Measurements from ENCODE around the gene PRR23C.
"Not testable (repeated sequence)": the region's sequence is repeated elsewhere in the genome, so short reads cannot be mapped to it uniquely, and the experiment has no call there.

The PRR23C gene

GRCh38 chr3:139044366-139045210 lies at the start of gene PRR23C:
Gene PRR23C, minus strand, starts transcription at chr3:139044892. Its CDS starts 272 bp downstream, at chr3:139044620.
- H3K4me1 Mint-ChIP-seq = no peaks in the 10 kb centered on the region
- ATAC-seq (no peak), DNase-seq (no peak)
- no peak within 1 kb of the TSS for H3K27ac Mint-ChIP-seq
- peaks cover 8 to 12% of the 10 kb centered on the region in 2 donors for H3K9me3 Mint-ChIP-seq
- no peaks in the 10 kb centered on the region for H3K27me3 Mint-ChIP-seq
- H3K4me3 Mint-ChIP-seq = no peak within 1 kb of the TSS

GRCh38 chr3:139093840-139094239 lies 49.1 kb upstream of the PRR23C start:
- H3K27ac Mint-ChIP-seq = no peak overlapping the region
- DNase-seq = no peak
- no peaks in the 10 kb centered on the region for H3K4me1 Mint-ChIP-seq
- ATAC-seq = no peak
- H3K27me3 Mint-ChIP-seq = peaks cover 37% of the 10 kb centered on the region
- peaks cover 0 to 25% of the 10 kb centered on the region in 2 donors for H3K9me3 Mint-ChIP-seq
- H3K4me3 Mint-ChIP-seq = no peak overlapping the region

- no peaks in the 10 kb centered on the region for H3K4me1 Mint-ChIP-seq
- peaks cover 23% of the 10 kb centered on the region for H3K27me3 Mint-ChIP-seq
- H3K27ac Mint-ChIP-seq = no peak overlapping the region
- peak; percentile 35 for ATAC-seq
- no peak for DNase-seq
- H3K9me3 Mint-ChIP-seq = peaks cover 0 to 8% of the 10 kb centered on the region in 2 donors
- no peak overlapping the region for H3K4me3 Mint-ChIP-seq
Observed at GRCh38 chr3:139088462-139089324, 44.0 kb upstream of the PRR23C start.

GRCh38 chr3:139087621-139088020 lies 42.9 kb upstream of the PRR23C start:
- Mint-ChIP-seq H3K27me3 (peaks cover 20% of the 10 kb centered on the region), H3K4me1 (no peaks in the 10 kb centered on the region)
- ATAC-seq = no peak

GRCh38 chr3:139084176-139084575 lies 39.5 kb upstream of the PRR23C start:
- H3K9me3 Mint-ChIP-seq = no peaks in the 10 kb centered on the region
- ATAC-seq (no peak), DNase-seq (no peak)
- no peak overlapping the region for H3K4me3 Mint-ChIP-seq
- H3K27me3 Mint-ChIP-seq = peaks cover 12% of the 10 kb centered on the region
- H3K4me1 Mint-ChIP-seq = no peaks in the 10 kb centered on the region
- no peak overlapping the region for H3K27ac Mint-ChIP-seq

More at GRCh38 chr3:139087621-139088020, 42.9 kb upstream of the PRR23C start:
- DNase-seq = no peak
- peaks cover 0 to 5% of the 10 kb centered on the region in 2 donors for H3K9me3 Mint-ChIP-seq
- no peak overlapping the region for H3K4me3 Mint-ChIP-seq
- no peak overlapping the region for H3K27ac Mint-ChIP-seq

- no peak overlapping the region for H3K27ac Mint-ChIP-seq
- H3K4me1 Mint-ChIP-seq = no peaks in the 10 kb centered on the region
- peaks cover 17% of the 10 kb centered on the region for H3K27me3 Mint-ChIP-seq
- H3K9me3 Mint-ChIP-seq = peaks cover 32 to 33% of the 10 kb centered on the region in 2 donors
- ATAC-seq = no peak
- no peak overlapping the region for H3K4me3 Mint-ChIP-seq
- DNase-seq = no peak
Observed at GRCh38 chr3:139074565-139075115, 29.9 kb upstream of the PRR23C start.

GRCh38 chr3:139062918-139063317 lies 18.2 kb upstream of the PRR23C start:
- ATAC-seq (no peak), DNase-seq (no peak)
- Mint-ChIP-seq H3K27me3 (no peaks in the 10 kb centered on the region), H3K4me1 (no peaks in the 10 kb centered on the region), H3K4me3 (no peak overlapping the region), H3K27ac (no peak overlapping the region), H3K9me3 (no peaks in the 10 kb centered on the region)

- Mint-ChIP-seq H3K4me3 (no peak overlapping the region), H3K27ac (no peak overlapping the region), H3K4me1 (no peaks in the 10 kb centered on the region), H3K27me3 (no peaks in the 10 kb centered on the region), H3K9me3 (peaks cover 15 to 35% of the 10 kb centered on the region in 2 donors)
- DNase-seq = no peak
- no peak for ATAC-seq
Observed at GRCh38 chr3:139052802-139053600, 8.3 kb upstream of the PRR23C start.

- H3K27me3 Mint-ChIP-seq = no peaks in the 10 kb centered on the region
- peaks cover 8 to 12% of the 10 kb centered on the region in 2 donors for H3K9me3 Mint-ChIP-seq
- no peak overlapping the region for H3K27ac Mint-ChIP-seq
- H3K4me1 Mint-ChIP-seq = no peaks in the 10 kb centered on the region
- ATAC-seq = no peak
- H3K4me3 Mint-ChIP-seq = no peak overlapping the region
- no peak for DNase-seq
Observed at GRCh38 chr3:139043554-139044365, 932 bp downstream of the PRR23C start.

GRCh38 chr3:139037478-139037877 lies 7.2 kb downstream of the PRR23C start:
- H3K9me3 Mint-ChIP-seq = no peaks in the 10 kb centered on the region
- H3K4me1 Mint-ChIP-seq = no peaks in the 10 kb centered on the region
- DNase-seq (no peak), ATAC-seq (no peak)
- H3K27me3 Mint-ChIP-seq = no peaks in the 10 kb centered on the region
- no peak overlapping the region for H3K27ac Mint-ChIP-seq
- H3K4me3 Mint-ChIP-seq = no peak overlapping the region

GRCh38 chr3:139032326-139033002 lies 12.2 kb downstream of the PRR23C start:
- Mint-ChIP-seq H3K4me3 (no peak overlapping the region), H3K27me3 (no peaks in the 10 kb centered on the region), H3K27ac (no peak overlapping the region), H3K4me1 (no peaks in the 10 kb centered on the region), H3K9me3 (peaks cover 5 to 25% of the 10 kb centered on the region in 2 donors)
- DNase-seq (no peak), ATAC-seq (no peak)

GRCh38 chr3:139030576-139030975 lies 14.1 kb downstream of the PRR23C start:
- H3K27me3 Mint-ChIP-seq, H3K27ac Mint-ChIP-seq, H3K4me3 Mint-ChIP-seq, ATAC-seq, DNase-seq, H3K4me1 Mint-ChIP-seq: not testable (repeated sequence)
- H3K9me3 Mint-ChIP-seq = peaks cover 5 to 25% of the 10 kb centered on the region in 2 donors

GRCh38 chr3:139024968-139025367 lies 19.7 kb downstream of the PRR23C start:
- ATAC-seq (no peak), DNase-seq (no peak)
- Mint-ChIP-seq H3K9me3 (peaks cover 0 to 15% of the 10 kb centered on the region in 2 donors), H3K4me1 (no peaks in the 10 kb centered on the region), H3K27me3 (peaks cover 1% of the 10 kb centered on the region), H3K4me3 (no peak overlapping the region), H3K27ac (no peak overlapping the region)

- Mint-ChIP-seq H3K4me1 (no peaks in the 10 kb centered on the region), H3K9me3 (peaks cover 7 to 11% of the 10 kb centered on the region in 2 donors), H3K4me3 (no peak within 1 kb of the TSS), H3K27me3 (peaks cover 17% of the 10 kb centered on the region), H3K27ac (peak within 1 kb of the TSS in 1 of 2 donors; percentile 36)
- ATAC-seq (no peak), DNase-seq (no peak)
Observed at GRCh38 chr3:139020868-139021234, 23.8 kb downstream of the PRR23C start, which contains the start of gene PRR23B. Gene PRR23B, minus strand, starts transcription at chr3:139020926. Its CDS starts 265 bp downstream, at chr3:139020661.

Data from stimulated activated naive CD8-positive, alpha-beta T cell treated with anti-CD3 and anti-CD28 coated beads, Interleukin-15, amount 100 ng/mL, for 72 hours (primary cell).